Measurements from ENCODE around the gene ADAT3.

ADAT3 gene

GRCh38 chr19:1942934-1943555, 37.8 kb downstream of the ADAT3 start:
- no peak for DNase-seq

GRCh38 chr19:1943661-1944087, 38.5 kb downstream of the ADAT3 start:
- no peak for DNase-seq

DNA sequence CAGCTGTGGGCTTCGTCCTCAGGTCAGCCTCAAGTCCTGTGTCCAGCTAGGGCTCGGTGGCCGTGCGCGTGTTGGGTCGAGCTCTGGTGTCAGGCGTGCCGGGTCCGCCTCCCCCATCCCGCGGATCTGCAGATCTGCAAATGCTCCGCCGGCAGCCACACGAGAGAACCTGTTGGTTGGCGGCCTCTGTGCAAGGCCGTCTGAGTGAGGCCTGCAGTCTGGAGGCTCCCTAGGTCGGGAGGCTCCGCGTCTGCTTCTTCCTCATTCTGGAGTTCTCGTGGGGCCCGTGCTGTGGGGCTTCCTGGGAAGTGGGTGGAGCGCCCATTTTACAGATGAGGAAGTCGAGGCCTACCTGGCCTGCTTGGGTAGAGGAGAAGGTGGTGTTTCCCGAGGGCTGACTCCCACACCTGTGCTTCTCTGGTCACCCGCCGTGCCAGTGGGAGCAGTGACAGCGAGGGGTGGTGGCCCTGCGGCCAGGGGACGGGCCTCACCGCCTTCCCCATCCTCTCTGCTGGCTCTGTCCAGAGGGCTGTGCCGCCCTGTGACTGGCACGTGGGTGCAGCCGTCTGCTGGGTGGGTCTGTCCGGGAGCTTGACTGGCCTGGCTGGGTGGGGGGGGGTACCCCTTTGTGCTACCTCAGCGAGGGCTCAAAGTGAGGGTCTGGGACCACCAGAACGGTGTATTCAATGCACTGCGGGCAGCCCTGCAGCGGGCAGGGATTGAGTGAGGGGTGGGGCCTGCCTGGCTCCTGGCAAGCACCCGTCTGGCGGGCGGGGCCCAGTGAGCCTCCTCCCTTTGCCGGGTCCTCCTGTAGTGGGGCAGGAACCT, 39.1 kb downstream of the ADAT3 start:
- DNase-seq, result no peak

- no peak for DNase-seq
Measured at GRCh38 chr19:1944916-1945561, 39.8 kb downstream of the ADAT3 start.

GRCh38 chr19:1945899-1946298, 40.7 kb downstream of the ADAT3 start:
- DNase-seq, result no peak

- no peak for DNase-seq
Measured at GRCh38 chr19:1947651-1948209, 42.5 kb downstream of the ADAT3 start.

DNA sequence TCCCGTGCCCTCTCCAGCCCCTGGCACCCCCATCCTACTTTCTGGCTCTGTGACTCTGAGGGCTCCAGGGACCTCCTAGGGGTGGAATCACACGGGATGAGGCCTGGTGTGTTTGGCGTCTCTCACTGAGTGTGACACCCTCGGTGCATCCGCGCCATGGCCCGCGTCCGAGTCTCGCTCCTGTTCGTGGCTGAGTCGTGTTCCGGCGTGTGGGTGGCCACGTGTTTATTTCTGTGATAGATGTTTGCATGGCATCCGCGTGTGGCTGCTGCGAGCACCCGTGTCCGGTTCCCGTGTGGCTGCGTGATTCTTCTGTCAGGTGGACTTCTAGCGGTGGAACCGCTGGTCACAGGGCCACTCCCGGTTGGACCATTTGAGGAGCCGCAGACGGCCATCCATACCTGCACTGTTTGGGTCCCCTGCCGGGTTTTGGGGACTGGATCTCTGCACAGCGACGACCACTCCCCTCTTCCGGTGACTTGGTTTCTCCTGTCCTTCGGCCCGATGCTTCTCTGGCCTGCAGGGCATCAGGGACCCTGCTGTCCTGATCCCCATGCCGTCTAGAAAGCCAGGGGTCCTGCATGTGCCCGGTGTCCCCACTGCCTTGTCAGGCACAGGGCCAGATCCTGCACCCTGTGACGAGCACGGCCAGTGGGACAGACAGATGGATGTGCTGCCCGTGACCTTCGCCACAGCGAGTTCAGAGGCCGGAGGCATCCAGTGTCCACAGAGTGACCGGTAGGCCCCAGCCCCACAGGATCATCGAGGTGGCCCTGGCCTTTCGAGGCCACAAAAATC, 44.3 kb downstream of the ADAT3 start:
- no peak for DNase-seq

DNA sequence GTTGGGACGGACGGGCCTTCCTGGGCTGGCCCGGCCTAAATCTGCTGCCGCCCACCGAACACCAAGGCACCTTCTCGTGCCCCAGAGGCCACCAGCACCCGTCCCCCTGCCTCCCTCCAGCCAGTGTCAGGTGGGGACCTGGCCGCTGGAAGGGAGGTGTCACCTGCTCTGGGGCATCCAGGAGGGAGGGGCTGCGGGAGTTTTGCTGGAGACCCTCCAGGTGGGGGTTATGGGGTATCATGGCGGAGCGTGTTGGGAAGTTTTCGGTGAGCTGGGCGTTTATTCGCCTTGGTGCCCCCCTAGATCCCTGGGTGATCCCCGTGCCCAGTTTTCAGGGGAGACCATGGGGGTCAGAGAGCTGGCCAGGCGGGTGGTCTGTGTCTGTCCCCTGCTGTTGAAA, 45.4 kb downstream of the ADAT3 start:
- no peak for DNase-seq

- DNase-seq, result no peak
Measured at GRCh38 chr19:1952635-1953034, 47.4 kb downstream of the ADAT3 start.

DNA sequence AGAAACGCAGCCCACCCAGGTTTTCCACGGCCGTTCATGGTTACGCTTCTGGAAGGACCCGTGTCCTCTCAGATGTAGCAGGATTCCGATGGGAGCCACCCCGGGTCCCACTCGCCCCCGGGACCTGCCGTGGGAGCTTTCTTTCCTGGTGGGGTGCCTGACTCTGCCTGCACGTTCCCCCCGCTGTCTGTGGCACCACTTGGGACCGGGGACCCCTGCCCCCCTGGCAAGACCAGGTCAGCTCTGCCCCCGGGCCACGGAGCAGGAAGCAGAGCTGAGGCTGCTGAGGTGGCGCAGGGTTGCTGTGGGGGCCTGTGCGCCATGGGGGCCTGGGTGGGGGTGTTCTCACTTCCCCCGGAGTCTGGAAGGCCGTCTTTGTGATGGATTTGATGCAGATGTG, 47.8 kb downstream of the ADAT3 start:
- no peak for DNase-seq

GRCh38 chr19:1953441-1954094, 48.4 kb downstream of the ADAT3 start:
- DNase-seq, result no peak

DNA sequence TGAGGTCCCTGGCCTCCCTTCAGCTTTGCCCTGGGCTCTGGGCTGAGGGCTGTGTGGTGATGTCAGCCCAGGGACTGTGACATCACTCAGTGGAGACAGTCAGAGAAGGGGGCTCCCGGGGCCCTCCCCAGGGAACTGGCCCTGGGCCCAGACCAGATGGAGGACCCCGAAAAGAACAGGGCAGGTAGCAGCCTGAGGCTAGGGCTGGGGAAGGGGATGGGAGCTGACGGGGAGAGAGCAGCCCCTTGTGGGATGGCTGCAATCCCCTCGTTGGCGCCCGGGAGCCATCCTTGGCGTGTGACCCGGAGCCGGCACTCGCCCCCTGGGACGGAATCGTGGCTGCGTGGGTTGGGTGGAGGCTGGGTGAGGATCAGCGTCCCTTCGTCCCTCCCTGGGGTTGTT, 49.3 kb downstream of the ADAT3 start:
- DNase-seq, result no peak

DNA sequence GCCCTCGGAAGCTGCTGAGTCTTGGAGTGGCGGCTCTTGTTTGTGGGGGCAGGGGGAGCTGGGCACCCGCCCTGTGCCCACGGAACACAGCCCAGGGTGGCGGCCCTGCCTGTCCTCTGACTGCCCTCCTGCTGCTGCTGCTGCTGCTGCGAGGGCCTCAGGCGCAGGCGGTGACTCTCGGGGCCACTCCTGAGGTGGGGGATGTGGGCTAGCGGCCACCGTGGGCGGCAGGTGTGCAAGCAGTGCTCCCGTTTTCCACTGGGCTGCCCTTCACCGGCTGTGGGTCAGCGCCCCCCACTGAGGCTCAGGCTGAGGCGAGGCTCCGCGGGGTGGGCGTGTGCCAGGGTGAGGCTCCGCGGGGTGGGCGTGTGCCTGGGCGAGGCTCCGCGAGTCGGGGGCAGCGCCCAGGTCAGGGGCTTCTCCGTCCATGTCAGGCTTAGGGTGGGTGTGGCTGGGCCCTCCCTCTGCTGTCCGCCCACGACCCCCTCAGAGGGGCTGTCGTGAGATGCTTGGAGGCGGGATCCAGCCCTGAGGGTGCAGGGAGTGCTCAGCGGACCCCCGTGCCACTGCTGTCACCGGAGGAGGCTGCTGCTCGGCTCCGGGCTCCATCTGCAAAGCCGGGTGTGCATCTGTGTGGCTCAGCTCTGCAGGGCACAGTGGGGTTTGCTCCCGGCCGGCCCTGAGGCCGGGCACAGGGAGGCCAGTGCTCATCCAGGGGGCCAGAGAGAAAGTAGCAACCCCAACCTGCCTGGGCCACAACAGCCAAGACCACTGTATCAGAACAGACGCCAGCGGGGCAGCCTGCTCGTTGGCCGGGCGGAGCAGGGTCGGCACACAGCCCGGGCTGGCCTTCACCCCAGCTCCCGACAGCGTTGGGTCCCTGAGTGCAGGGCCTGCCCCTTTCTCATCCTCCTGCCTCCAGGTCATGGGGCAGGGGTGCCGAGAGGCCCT, 50.2 kb downstream of the ADAT3 start:
- DNase-seq, result no peak

- DNase-seq, result no peak
Measured at GRCh38 chr19:1956122-1956494, 50.9 kb downstream of the ADAT3 start.

- DNase-seq, result no peak
Measured at GRCh38 chr19:1956868-1957492, 51.8 kb downstream of the ADAT3 start.

DNA sequence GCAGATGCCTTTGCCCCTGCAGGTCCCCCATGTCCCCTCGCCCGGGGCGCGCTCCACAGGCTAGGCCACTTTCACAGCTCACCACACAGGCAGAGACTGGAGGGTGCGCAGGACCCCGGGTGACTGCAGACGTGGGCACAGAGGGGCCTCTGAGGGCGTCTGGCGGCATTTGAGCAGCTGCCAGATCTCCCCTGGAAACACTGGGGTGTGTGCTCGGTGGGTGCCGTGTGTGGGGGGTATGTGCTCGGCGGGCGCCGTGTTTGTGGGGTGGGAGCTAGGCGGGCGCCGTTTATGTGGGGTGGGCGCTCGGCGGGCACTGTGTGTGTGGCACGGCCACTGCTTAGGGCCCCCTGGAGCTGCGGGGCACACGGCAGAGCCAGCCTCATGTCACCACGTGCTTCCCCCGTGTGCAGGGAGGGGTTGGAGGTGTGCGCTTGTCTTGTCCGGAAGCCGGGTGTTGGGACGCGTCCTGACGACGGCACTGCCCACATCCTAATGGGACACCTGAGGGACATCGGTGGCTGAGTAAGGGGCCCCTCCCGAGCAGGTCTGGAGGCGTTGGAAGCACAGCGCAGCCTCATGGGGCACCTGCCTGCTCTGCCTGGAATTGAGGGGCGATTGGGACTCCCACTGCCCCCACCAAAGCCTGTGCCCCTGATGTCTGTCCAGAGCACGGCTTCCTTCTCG, 52.5 kb downstream of the ADAT3 start:
- no peak for DNase-seq

GRCh38 chr19:1959928-1960589, 54.9 kb downstream of the ADAT3 start:
- DNase-seq, result no peak

GRCh38 chr19:1961000-1961883, 56.0 kb downstream of the ADAT3 start:
- DNase-seq, result no peak
